Upper lobe of right lung (tissue), 1 donor: ENCODE data around the gene SH2D6. TPM values are rescaled to one million over a fixed set of nuclear protein-coding genes. Genes with fewer than 3 reads are reported as not detected.

Source experiments
- ATAC-seq: fragments of 200-7000 bp; cut with Tn5 transposase; one replicate; pipeline ENCODE4 v1.9.1; 2020; ENCODE audit warnings: mild to moderate bottlenecking, moderate library complexity
- DNase-seq: peaks from one replicate; pipeline ENCODE4 v3.0.0-alpha.2; 2020
- H3K27ac ChIP-seq: fragments of 200-600 bp; one replicate; pipeline ENCODE4 v1.8.0; 2022
- H3K27me3 ChIP-seq: fragments of 200-600 bp; one replicate; pipeline ENCODE4 v1.8.0; 2022; ENCODE audit warnings: mild to moderate bottlenecking
- H3K36me3 ChIP-seq: fragments of 200-600 bp; one replicate; pipeline ENCODE4 v1.8.0; 2022
- H3K4me1 ChIP-seq: fragments of 200-600 bp; one replicate; pipeline ENCODE4 v1.8.0; 2022
- H3K4me3 ChIP-seq: fragments of 200-600 bp; one replicate; pipeline ENCODE4 v1.8.0; 2022; ENCODE audit warnings: mild to moderate bottlenecking
- H3K9me3 ChIP-seq: fragments of 200-600 bp; one replicate; pipeline ENCODE4 v1.8.0; 2022
- CTCF ChIP-seq: fragments of 200-600 bp; IDR thresholded peaks from one replicate; pipeline ENCODE4 v1.8.0; 2022; ENCODE audit warnings: antibody characterized with exemption
- intact Hi-C: fragments of 100-400 bp; cut with DNase I; formaldehyde crosslinking; loops from one replicate; pipeline ENCODE4 v1.11.0; 2022
- total RNA-seq: library from RNA; stranded (reverse); fragmentation: NEBNext Ultra II Directional; extraction: Animal tissue kit (Norgen Biotek cat#: 25700); gene quantifications from one replicate; pipeline ENCODE4 v1.2.1, GENCODE V29; 2021
- donor health status: DM: no; HTN: yes; CAD: no; lungs with severe emphysema.

The SH2D6 gene
- total RNA-seq, 1 donor from 2014 or later, result 1.0 TPM

DNA sequence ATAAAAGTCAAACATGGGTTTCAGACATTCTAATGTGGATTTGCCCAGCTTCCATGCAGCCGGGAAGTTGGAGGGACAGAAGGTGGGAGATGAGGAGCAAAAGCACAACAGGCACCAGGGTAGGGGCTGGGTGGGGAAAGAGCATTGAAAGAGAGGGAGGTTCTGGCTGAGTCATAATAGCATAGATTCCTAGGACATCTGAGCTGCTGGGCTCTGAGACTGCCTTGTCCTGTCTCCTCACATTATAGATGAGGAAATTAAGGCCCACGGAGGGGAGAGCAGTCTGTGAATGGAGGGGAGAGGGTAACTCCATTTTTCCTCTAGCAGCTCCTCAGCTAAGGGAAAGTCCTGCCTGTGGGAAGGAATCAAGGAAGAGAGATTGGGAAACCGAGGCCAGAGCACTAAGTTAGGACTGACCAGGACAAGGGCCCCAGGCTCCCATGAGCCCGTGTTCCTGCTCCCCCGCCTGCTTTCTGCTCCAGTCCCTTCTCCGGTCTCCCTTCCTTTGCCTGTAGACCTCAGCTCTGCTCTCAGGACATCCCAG lies 26.2 kb downstream of the SH2D6 start:
- Histone ChIP-seq H3K27me3 (no peaks in the 10 kb centered on the region), H3K9me3 (no peaks in the 10 kb centered on the region), H3K4me1 (peaks cover 5% of the 10 kb centered on the region), H3K36me3 (no peaks in the 10 kb centered on the region), H3K27ac (no peak overlapping the region), H3K4me3 (no peak overlapping the region)
- TF ChIP-seq CTCF, result no peak
- ATAC-seq (no peak), DNase-seq (no peak)
- intact Hi-C loops, result no loop called here

- Histone ChIP-seq H3K36me3 (no peaks in the 10 kb centered on the region), H3K27ac (peak overlapping the region; percentile 51), H3K9me3 (no peaks in the 10 kb centered on the region), H3K27me3 (no peaks in the 10 kb centered on the region), H3K4me3 (no peak overlapping the region), H3K4me1 (peaks cover 5% of the 10 kb centered on the region)
- intact Hi-C loops, result no loop called here
- DNase-seq, result no peak
- TF ChIP-seq CTCF, result no peak
- peak; percentile 20 for ATAC-seq
Observed at GRCh38 chr2:85445316-85446295, 27.1 kb downstream of the SH2D6 start.

DNA sequence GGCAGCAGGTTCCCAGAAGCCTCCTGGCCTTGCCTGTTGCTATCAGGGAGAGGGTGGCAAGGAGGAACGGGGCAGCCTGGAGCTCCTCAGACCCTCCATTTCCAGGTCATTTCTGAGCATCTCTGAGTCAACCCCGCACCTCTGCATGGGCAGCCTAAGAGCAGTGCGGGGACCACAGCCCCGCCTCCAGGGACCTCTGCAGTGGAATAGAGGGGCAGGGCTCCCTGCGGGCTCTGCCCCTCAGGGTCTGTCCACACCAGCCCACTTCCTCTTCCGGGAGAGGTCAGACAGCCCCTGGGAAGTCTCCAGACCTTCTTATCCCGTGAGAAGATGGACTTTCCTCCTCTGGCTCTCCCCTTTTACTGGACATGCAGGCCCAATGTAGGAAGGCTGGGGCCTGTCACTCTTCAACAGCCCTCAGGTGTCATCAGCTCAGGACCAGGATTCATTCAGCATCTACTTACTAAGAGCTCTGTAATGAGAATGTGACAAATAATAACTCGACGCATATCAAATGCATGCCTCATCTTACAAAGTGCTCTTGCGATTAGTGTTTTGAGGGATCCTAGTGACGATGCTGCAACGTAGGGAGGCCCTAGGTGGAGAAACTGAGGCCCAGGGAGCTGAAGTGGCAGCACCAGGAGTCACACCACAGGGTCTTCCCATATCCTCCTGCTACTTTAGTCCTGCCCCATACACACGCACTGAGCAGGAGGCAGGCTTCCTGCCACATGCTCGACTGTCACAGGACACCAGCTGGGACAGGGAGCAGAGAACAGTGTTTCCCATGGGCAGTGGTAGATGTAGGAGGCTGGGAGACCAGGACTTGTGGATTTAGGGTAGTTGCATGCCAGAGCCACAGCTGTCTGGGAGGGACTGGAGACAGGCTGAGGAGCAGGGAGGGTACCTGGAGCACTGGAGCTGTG lies 28.0 kb downstream of the SH2D6 start:
- DNase-seq, result no peak
- intact Hi-C loops, result no loop called here
- Histone ChIP-seq H3K36me3 (no peaks in the 10 kb centered on the region), H3K4me3 (no peak overlapping the region), H3K4me1 (peaks cover 5% of the 10 kb centered on the region), H3K27ac (no peak overlapping the region), H3K27me3 (no peaks in the 10 kb centered on the region), H3K9me3 (no peaks in the 10 kb centered on the region)
- peak; percentile 11 for ATAC-seq
- TF ChIP-seq CTCF, result no peak

DNA sequence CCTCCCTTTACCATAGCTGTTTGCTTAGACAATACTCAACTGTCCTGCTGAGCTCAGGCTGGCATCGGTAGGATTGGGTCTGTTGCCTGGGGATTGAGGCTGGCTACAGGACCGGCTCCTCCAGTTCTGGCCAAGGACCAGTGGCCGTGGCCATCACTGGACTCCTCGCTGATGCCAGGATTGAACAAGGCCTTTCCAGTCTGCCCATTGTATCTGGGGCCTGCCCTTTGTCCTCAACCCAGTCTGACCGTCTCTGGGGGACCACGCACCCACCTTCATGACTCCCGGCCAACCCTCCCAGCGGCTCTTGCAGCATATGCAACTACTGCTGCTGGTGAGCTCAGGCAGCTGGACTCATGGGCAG lies 28.7 kb downstream of the SH2D6 start:
- Histone ChIP-seq H3K27ac (no peak overlapping the region), H3K4me3 (no peak overlapping the region), H3K4me1 (peaks cover 5% of the 10 kb centered on the region), H3K9me3 (no peaks in the 10 kb centered on the region), H3K27me3 (no peaks in the 10 kb centered on the region), H3K36me3 (no peaks in the 10 kb centered on the region)
- intact Hi-C loops, result no loop called here
- no peak for TF ChIP-seq CTCF
- ATAC-seq, result no peak
- DNase-seq, result no peak

GRCh38 chr2:85448461-85449213 lies 30.1 kb downstream of the SH2D6 start:
- Histone ChIP-seq H3K9me3 (no peaks in the 10 kb centered on the region), H3K36me3 (no peaks in the 10 kb centered on the region), H3K27ac (no peak overlapping the region), H3K4me3 (no peak overlapping the region), H3K4me1 (peaks cover 5% of the 10 kb centered on the region), H3K27me3 (no peaks in the 10 kb centered on the region)
- ATAC-seq (no peak), DNase-seq (no peak)
- intact Hi-C loops, result no loop called here
- TF ChIP-seq CTCF, result no peak
